ENCODE data around the gene KCNK18. TPM values are rescaled to one million over a fixed set of nuclear protein-coding genes. Genes with fewer than 3 reads are reported as not detected.

KCNK18 gene
- total RNA-seq, 1 experiment from 2014 or later: not detected

- peak; percentile 42 to 59 for DNase-seq (ENCODE audit: low read depth in 1 of 2, low spot score in 2 of 2)
- H3K9me3 ChIP-seq (replicated peaks): no peaks in the 10 kb centered on the region
- no peak overlapping the region for H3K27ac ChIP-seq
- no peak overlapping the region for H3K4me3 ChIP-seq
- H3K36me3 ChIP-seq: no peaks in the 10 kb centered on the region
- H3K27me3 ChIP-seq (replicated peaks): peaks cover 96% of the 10 kb centered on the region
- peaks cover 20% of the 10 kb centered on the region for H3K4me1 ChIP-seq (replicated peaks)
These were observed 31.5 kb upstream of the KCNK18 start for GRCh38 chr10:117165538-117166417.

GRCh38 chr10:117166418-117167345, 30.6 kb upstream of the KCNK18 start:
- Histone ChIP-seq H3K4me3 (no peak overlapping the region), H3K36me3 (no peaks in the 10 kb centered on the region), H3K9me3 (replicated peaks) (no peaks in the 10 kb centered on the region), H3K4me1 (replicated peaks) (peaks cover 20% of the 10 kb centered on the region), H3K27me3 (replicated peaks) (peaks cover 87% of the 10 kb centered on the region), H3K27ac (no peak overlapping the region)
- DNase-seq (ENCODE audit: low read depth in 1 of 2, low spot score in 2 of 2): no peak

GRCh38 chr10:117167346-117167788, 29.9 kb upstream of the KCNK18 start:
- peaks cover 20% of the 10 kb centered on the region for H3K4me1 ChIP-seq (replicated peaks)
- H3K27ac ChIP-seq: no peak overlapping the region
- peaks cover 87% of the 10 kb centered on the region for H3K27me3 ChIP-seq (replicated peaks)
- H3K9me3 ChIP-seq (replicated peaks): no peaks in the 10 kb centered on the region
- no peaks in the 10 kb centered on the region for H3K36me3 ChIP-seq
- no peak for DNase-seq (ENCODE audit: low read depth in 1 of 2, low spot score in 2 of 2)
- no peak overlapping the region for H3K4me3 ChIP-seq

- Histone ChIP-seq H3K27ac (no peak overlapping the region), H3K27me3 (replicated peaks) (peaks cover 84% of the 10 kb centered on the region), H3K4me3 (no peak overlapping the region), H3K9me3 (replicated peaks) (no peaks in the 10 kb centered on the region), H3K36me3 (no peaks in the 10 kb centered on the region), H3K4me1 (replicated peaks) (peaks cover 19% of the 10 kb centered on the region)
- peak; percentile 55 for DNase-seq (ENCODE audit: low read depth in 1 of 2, low spot score in 2 of 2)
These were observed 29.3 kb upstream of the KCNK18 start for GRCh38 chr10:117167789-117168674.

- DNase-seq (ENCODE audit: low read depth in 1 of 2, low spot score in 2 of 2): no peak
- no peaks in the 10 kb centered on the region for H3K36me3 ChIP-seq
- H3K27ac ChIP-seq: no peak overlapping the region
- H3K9me3 ChIP-seq (replicated peaks): no peaks in the 10 kb centered on the region
- H3K27me3 ChIP-seq (replicated peaks): peaks cover 81% of the 10 kb centered on the region
- no peak overlapping the region for H3K4me3 ChIP-seq
- peaks cover 15% of the 10 kb centered on the region for H3K4me1 ChIP-seq (replicated peaks)
These were observed 28.6 kb upstream of the KCNK18 start for GRCh38 chr10:117168729-117169128.

GRCh38 chr10:117169480-117169879, 27.8 kb upstream of the KCNK18 start:
- no peak for DNase-seq (ENCODE audit: low read depth in 1 of 2, low spot score in 2 of 2)
- Histone ChIP-seq H3K36me3 (no peaks in the 10 kb centered on the region), H3K9me3 (replicated peaks) (no peaks in the 10 kb centered on the region), H3K27ac (no peak overlapping the region), H3K4me1 (replicated peaks) (peaks cover 15% of the 10 kb centered on the region), H3K4me3 (no peak overlapping the region), H3K27me3 (replicated peaks) (peaks cover 78% of the 10 kb centered on the region)

GRCh38 chr10:117170244-117170643, 27.0 kb upstream of the KCNK18 start:
- no peaks in the 10 kb centered on the region for H3K36me3 ChIP-seq
- no peaks in the 10 kb centered on the region for H3K9me3 ChIP-seq (replicated peaks)
- DNase-seq (ENCODE audit: low read depth in 1 of 2, low spot score in 2 of 2): no peak
- peaks cover 70% of the 10 kb centered on the region for H3K27me3 ChIP-seq (replicated peaks)
- peaks cover 18% of the 10 kb centered on the region for H3K4me1 ChIP-seq (replicated peaks)
- no peak overlapping the region for H3K27ac ChIP-seq
- H3K4me3 ChIP-seq: no peak overlapping the region

- H3K4me3 ChIP-seq: no peak overlapping the region
- no peaks in the 10 kb centered on the region for H3K9me3 ChIP-seq (replicated peaks)
- no peaks in the 10 kb centered on the region for H3K36me3 ChIP-seq
- H3K4me1 ChIP-seq (replicated peaks): peaks cover 8% of the 10 kb centered on the region
- peaks cover 31% of the 10 kb centered on the region for H3K27me3 ChIP-seq (replicated peaks)
- DNase-seq (ENCODE audit: low read depth in 1 of 2, low spot score in 2 of 2): peak; percentile 65 to 70
- no peak overlapping the region for H3K27ac ChIP-seq
These were observed 22.7 kb upstream of the KCNK18 start for GRCh38 chr10:117174439-117175214.

- H3K27ac ChIP-seq: no peak overlapping the region
- peaks cover 8% of the 10 kb centered on the region for H3K4me1 ChIP-seq (replicated peaks)
- no peaks in the 10 kb centered on the region for H3K9me3 ChIP-seq (replicated peaks)
- H3K27me3 ChIP-seq (replicated peaks): peaks cover 26% of the 10 kb centered on the region
- no peaks in the 10 kb centered on the region for H3K36me3 ChIP-seq
- H3K4me3 ChIP-seq: no peak overlapping the region
- no peak for DNase-seq (ENCODE audit: low read depth in 1 of 2, low spot score in 2 of 2)
These were observed 21.9 kb upstream of the KCNK18 start for GRCh38 chr10:117175215-117175900.

- Histone ChIP-seq H3K4me3 (no peak overlapping the region), H3K27me3 (replicated peaks) (peaks cover 24% of the 10 kb centered on the region), H3K27ac (no peak overlapping the region), H3K36me3 (no peaks in the 10 kb centered on the region), H3K9me3 (replicated peaks) (no peaks in the 10 kb centered on the region), H3K4me1 (replicated peaks) (peaks cover 8% of the 10 kb centered on the region)
- peak; percentile 46 to 70 for DNase-seq (ENCODE audit: low read depth in 1 of 2, low spot score in 2 of 2)
These were observed 21.3 kb upstream of the KCNK18 start for GRCh38 chr10:117175901-117176534.

GRCh38 chr10:117178190-117178589, 19.1 kb upstream of the KCNK18 start:
- H3K27ac ChIP-seq: no peak overlapping the region
- H3K9me3 ChIP-seq (replicated peaks): no peaks in the 10 kb centered on the region
- H3K27me3 ChIP-seq (replicated peaks): peaks cover 13% of the 10 kb centered on the region
- no peaks in the 10 kb centered on the region for H3K36me3 ChIP-seq
- DNase-seq (ENCODE audit: low read depth in 1 of 2, low spot score in 2 of 2): no peak
- peaks cover 8% of the 10 kb centered on the region for H3K4me1 ChIP-seq (replicated peaks)
- no peak overlapping the region for H3K4me3 ChIP-seq

GRCh38 chr10:117184296-117184695, 13.0 kb upstream of the KCNK18 start:
- H3K9me3 ChIP-seq (replicated peaks): no peaks in the 10 kb centered on the region
- H3K27me3 ChIP-seq (replicated peaks): peaks cover 9% of the 10 kb centered on the region; the same call in 1 of the 2 replicates
- H3K4me1 ChIP-seq (replicated peaks): no peaks in the 10 kb centered on the region
- H3K4me3 ChIP-seq: no peak overlapping the region
- no peak for DNase-seq (ENCODE audit: low read depth in 1 of 2, low spot score in 2 of 2)
- no peaks in the 10 kb centered on the region for H3K36me3 ChIP-seq
- H3K27ac ChIP-seq: no peak overlapping the region

Data from SJSA1 (cell line).